ENCODE measurements around the gene MAST4.

Gene MAST4

GRCh38 chr5:67042176-67043003, 446.2 kb downstream of the MAST4 start:
- no peak for DNase-seq (ENCODE audit: low read depth)

- no peak for DNase-seq (ENCODE audit: low read depth)
These were observed 447.8 kb downstream of the MAST4 start for GRCh38 chr5:67043796-67044511.

GRCh38 chr5:67045816-67046740, 449.9 kb downstream of the MAST4 start:
- DNase-seq (ENCODE audit: low read depth), result no peak

- no peak for DNase-seq (ENCODE audit: low read depth)
These were observed 451.0 kb downstream of the MAST4 start for GRCh38 chr5:67047160-67047559.

GRCh38 chr5:67047616-67048015, 451.4 kb downstream of the MAST4 start:
- no peak for DNase-seq (ENCODE audit: low read depth)

- no peak for DNase-seq (ENCODE audit: low read depth)
These were observed 453.9 kb downstream of the MAST4 start for GRCh38 chr5:67050125-67050524.

GRCh38 chr5:67050635-67051034, 454.4 kb downstream of the MAST4 start:
- DNase-seq (ENCODE audit: low read depth), result no peak

GRCh38 chr5:67051164-67051563, 455.0 kb downstream of the MAST4 start:
- DNase-seq (ENCODE audit: low read depth), result no peak

- no peak for DNase-seq (ENCODE audit: low read depth)
These were observed 455.8 kb downstream of the MAST4 start for GRCh38 chr5:67052034-67052433.

- DNase-seq (ENCODE audit: low read depth), result no peak
These were observed 457.0 kb downstream of the MAST4 start for GRCh38 chr5:67053229-67053628.

- no peak for DNase-seq (ENCODE audit: low read depth)
These were observed 463.0 kb downstream of the MAST4 start for GRCh38 chr5:67058998-67059743.

- DNase-seq (ENCODE audit: low read depth), result no peak
These were observed 463.7 kb downstream of the MAST4 start for GRCh38 chr5:67059744-67060490.

- no peak for DNase-seq (ENCODE audit: low read depth)
These were observed 465.3 kb downstream of the MAST4 start for GRCh38 chr5:67061511-67061910.

- DNase-seq (ENCODE audit: low read depth), result no peak
These were observed 466.9 kb downstream of the MAST4 start for GRCh38 chr5:67063055-67063454.

GRCh38 chr5:67063791-67064190, 467.6 kb downstream of the MAST4 start:
- DNase-seq (ENCODE audit: low read depth), result no peak

GRCh38 chr5:67065237-67065636, 469.0 kb downstream of the MAST4 start:
- DNase-seq (ENCODE audit: low read depth), result no peak

- DNase-seq (ENCODE audit: low read depth), result no peak
These were observed 469.5 kb downstream of the MAST4 start for GRCh38 chr5:67065696-67066095.

- DNase-seq (ENCODE audit: low read depth), result no peak
These were observed 470.6 kb downstream of the MAST4 start for GRCh38 chr5:67066815-67067214.

GRCh38 chr5:67073045-67073680, 477.0 kb downstream of the MAST4 start:
- DNase-seq (ENCODE audit: low read depth), result no peak

GRCh38 chr5:67077296-67077695, 481.1 kb downstream of the MAST4 start:
- no peak for DNase-seq (ENCODE audit: low read depth)
